Stimulated activated CD4-positive, alpha-beta T cell treated with anti-CD3 and anti-CD28 coated beads, Interleukin-1b, Interleukin-23, amount 100 ng/mL, for 1 hour (primary cell): ENCODE results near the gene CSGALNACT2.
"Not testable (repeated sequence)": the region's sequence is repeated elsewhere in the genome, so short reads cannot be mapped to it uniquely, and the experiment has no call there.

Experiments used
- DNase-seq, 2 donors: peaks; one replicate each; pipeline ENCODE4 v3.0.0-alpha.2; 2020; ENCODE audit warnings: low read depth in 2 of 2

Gene CSGALNACT2

DNA sequence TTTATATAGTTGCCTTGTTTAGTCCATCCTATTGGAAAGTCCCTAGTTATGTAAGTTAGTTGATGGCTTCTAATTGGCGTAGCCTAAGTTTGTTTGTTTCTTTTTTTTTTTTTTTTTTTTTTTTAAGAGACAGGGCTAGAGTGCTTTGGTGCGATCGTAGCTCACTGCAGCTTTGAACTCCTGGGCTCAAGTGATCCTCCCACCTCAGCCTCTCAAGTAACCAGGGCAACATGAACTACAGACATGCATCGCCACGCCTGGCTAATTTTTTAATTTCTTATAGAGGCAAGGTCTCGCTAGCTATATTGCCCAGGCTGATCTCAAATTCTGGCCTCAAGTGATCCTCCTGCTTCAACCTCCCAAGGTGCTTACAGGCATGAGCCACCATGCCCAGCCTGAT is 7.1 kb downstream of the CSGALNACT2 start:
- no peak for DNase-seq

DNA sequence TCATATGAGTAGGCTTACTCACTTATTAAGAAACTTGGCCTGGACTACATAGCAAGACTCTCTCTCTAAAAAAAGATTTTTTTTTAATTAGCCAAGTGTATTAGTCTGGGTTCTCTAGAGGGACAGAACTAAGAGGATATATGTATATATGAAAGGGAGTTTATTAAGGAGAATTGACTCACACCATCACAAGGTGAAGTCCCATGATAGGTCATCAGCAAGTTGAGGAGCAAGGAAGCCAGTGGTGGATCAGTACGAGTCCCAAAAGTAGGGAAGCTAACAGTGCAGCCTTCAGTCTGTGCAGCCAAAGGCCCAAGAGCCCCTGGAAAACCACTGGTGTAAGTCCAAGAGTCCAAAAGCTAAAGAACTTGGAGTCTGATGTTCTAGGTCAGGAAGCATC is 7.7 kb downstream of the CSGALNACT2 start:
- DNase-seq = not testable (repeated sequence)

DNA sequence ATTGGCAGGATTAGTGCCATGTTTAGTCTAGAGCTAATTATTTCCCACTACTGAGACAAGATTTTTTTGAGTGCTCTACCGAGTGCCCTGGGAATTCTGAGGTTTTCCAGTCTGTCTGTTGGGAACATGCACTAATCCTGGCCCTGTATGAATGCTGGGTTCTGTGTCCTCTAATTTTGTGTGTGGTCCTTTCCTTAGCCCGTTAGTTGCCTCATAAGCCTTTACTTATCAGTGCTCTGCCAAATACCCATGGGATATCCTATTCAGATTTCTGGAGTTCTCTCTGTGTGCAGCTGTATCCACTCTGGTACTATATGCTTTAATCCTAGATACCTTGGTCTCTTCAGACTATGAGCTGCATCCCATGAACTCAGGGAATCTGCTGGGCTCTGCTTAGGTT is 13.1 kb downstream of the CSGALNACT2 start:
- DNase-seq = no peak

DNA sequence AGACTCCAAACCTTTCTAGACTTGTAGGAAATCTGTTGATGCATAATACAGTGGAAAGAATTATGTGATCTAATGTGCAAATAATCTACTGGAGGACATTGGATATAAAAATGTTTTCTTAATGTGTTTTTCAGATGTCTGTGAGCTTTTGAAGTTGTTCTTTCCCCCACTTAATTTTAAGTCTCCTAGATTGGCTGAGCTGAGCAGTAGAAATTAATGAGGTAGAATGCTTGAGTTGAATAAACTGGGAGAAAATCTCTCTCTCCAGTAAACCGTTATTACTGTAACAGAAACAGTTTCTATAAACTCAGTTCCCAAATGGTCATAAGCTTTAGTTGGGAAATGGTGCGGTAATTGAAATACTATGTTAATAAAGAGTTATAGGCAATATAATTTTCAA is 15.7 kb downstream of the CSGALNACT2 start:
- DNase-seq = no peak

DNA sequence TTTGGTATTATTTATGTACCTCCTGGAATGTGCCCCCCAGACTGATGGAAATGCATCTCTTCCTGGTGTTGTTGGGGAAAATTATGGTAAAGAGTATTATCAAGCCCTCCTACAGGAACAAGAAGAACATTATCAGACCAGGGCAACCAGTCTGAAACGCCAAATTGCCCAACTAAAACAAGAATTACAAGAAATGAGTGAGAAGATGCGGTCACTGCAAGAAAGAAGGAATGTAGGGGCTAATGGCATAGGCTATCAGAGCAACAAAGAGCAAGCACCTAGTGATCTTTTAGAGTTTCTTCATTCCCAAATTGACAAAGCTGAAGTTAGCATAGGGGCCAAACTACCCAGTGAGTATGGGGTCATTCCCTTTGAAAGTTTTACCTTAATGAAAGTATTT is 17.0 kb downstream of the CSGALNACT2 start:
- no peak for DNase-seq

DNA sequence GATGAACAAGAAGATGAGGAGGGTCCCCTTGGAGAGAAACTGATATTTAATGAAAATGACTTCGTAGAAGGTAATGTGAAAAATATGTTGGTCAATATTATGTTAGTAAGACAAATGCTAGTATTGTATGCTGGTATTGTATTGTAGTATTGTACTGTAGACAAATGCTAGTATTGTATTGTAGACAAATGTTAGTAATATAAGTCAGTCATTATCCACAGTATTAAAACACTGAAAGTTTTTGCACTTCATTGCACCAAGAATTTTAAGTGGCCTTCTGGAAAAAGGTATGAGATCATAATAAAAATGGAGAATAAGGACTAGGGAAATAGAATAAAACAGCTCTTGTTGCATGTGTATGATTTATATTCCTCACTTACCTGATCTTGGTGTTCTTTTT is 17.5 kb downstream of the CSGALNACT2 start:
- DNase-seq = no peak

DNA sequence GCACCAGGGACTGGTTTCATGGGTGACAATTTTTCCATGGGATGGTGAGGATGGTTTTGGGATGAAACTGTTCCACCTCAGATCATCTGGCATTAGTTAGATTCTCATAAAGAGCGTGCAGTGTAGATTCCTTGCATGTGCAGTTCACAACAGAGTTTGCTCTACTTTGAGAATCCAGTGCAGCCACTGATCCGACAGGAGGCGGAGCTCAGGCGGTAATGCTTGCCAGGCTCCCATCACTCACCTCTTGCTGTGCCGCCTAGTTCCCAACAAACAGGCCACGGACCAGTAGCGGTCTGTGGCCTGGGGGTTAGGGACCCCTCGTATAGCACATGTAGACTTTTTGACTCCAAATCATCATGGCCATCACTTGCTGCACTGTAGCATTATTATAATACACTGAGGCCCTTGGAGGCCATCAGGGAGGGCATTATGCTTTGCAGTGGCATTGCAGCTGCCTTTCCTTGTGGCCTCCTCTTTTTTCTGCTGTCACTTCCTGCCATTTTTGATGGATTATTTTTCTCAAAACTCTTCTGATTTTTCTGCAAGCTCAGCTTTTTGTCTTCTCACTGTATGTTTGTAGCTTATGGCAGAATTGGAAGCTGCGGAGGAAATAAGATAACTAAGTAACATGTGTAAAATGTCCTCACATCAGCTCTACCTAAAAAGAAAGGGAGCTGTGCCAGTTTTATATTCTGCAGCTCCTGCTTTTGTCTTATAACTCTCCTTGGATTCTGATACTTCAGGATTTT is 18.5 kb downstream of the CSGALNACT2 start:
- no peak for DNase-seq

DNA sequence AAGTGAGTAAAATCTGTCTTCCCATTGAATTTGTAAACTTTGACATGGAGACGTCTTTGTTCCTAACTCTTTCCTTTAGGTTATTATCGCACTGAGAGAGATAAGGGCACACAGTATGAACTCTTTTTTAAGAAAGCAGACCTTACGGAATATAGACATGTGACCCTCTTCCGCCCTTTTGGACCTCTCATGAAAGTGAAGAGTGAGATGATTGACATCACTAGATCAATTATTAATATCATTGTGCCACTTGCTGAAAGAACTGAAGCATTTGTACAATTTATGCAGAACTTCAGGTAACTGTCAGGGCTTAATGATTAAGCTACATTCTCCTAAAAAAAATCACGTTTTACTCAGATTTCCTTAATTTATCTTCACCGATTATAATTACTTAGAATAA is 20.4 kb downstream of the CSGALNACT2 start:
- no peak for DNase-seq

DNA sequence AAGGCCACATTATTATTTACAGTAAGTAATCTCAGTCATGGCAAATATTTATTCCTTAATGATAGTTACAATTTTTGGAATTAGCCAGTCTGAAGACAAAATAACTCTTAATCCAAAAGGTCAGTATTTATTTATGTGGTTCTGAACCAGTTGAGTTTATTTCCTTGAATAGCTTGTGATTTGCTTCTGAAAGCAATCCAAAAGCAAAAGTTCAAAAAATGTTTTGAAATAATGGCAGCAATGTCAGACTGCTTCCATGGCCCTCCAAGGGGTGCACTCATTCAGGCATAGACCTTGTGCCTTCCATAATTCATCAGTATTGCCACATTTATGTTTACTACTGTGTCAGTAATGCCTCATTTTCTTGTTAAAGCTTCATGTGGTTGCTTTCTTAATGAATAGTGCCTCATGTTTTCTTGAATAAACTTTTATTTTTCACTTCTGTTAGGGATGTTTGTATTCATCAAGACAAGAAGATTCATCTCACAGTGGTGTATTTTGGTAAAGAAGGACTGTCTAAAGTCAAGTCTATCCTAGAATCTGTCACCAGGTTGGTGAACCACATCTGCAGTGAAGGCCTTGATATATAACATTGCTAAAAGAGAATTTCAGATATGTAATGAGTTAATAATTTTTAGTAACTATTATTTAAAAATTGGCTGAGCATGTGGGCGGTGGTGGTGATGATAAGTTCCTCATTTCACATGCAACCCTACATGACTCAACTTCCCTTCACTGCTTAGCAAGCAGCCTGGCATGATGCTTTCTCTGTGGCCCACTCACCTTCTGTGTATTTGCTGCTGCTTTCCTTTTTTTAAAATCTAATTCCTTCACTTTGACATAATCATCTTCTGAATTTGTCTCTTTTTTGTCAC is 22.0 kb downstream of the CSGALNACT2 start:
- DNase-seq = no peak

DNA sequence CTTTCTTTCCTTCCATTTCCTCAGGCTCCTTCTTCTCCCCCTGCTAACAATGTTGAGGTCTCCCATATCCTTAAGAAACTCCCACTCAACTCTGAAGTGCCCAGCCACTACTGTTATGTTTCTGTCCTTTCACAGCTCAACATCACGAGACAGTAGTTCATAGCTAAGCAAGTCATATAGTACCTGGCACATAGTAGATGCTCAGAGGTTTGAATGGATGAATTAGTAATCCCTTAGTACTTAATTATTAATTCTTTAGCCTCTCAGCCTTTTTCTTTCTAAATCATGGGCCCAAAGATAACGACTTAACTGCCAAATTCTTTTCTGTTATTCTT is 22.6 kb downstream of the CSGALNACT2 start:
- no peak for DNase-seq

DNA sequence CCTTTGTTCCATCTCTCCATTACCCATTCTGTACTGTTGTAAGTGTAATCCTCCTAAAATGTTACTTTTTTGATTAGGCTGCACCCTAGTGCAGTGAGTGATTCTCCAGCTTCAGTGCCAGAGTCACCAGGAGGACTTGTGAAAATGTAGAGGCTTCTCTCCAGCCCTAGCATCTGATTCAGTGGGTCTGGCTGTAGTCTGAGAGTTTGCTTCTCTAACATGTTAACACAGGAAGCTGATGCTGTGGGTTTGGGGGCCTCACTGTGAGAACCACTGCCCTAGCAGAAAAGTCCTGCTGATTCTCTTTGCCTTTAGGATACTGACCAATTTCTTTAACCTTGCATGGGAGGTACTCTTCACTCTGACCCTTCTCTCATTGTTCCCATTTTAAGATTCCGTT is 24.4 kb downstream of the CSGALNACT2 start:
- no peak for DNase-seq

DNA sequence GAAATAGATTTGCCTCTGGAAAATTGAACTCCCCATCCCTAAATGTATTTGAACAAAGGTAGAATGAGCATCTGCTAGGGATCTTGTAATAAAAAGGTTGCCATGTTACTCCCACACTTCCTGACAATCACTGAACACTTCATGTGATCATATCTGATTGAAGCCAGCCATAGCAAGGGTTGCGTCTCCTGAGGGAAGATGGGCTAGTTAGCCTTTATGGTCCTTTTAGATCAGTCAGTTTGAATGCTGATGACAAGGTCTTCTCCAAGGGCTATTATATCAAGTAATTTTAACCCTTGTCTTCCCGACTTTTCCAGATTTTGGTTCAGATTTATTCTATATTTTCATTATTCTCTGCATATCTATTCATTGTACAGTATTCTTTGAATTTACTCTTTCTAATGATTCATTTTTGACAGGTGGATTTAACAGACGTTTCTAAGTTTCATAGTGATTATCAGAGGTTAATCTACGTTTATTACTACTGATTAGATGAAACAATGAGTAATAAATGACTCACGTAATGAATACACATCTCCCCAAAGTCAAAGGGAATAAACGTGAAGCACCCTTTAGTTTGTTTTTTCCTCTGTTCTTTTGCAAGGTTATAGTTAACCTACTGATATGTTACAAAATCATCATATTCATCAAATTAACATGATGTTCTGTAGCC is 28.1 kb downstream of the CSGALNACT2 start:
- no peak for DNase-seq

DNA sequence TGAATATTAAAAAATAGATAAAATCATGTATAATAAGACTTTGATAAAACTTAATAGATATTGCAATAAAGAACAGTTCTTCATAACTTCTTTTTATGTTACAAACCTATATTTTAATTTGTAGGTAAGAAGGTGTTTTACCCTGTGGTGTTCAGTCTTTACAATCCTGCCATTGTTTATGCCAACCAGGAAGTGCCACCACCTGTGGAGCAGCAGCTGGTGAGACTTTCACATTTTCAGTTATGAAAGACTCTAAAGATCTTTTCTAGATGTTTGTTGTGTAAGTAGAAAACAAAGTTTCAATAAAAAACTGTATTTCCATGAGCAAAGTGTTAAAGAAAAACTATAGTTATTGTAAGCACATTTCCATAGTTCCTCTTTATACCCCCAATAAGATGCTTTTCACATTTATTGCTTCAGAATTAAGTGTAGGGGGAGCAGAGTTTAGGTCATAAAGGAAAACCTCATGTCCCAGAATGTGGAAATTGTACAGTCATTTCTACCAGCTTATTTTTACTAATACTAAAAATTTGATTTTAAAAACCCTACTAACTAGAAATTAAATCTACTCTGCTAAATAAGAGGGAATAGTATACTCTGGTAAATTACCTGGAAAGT is 28.7 kb downstream of the CSGALNACT2 start:
- DNase-seq = no peak

DNA sequence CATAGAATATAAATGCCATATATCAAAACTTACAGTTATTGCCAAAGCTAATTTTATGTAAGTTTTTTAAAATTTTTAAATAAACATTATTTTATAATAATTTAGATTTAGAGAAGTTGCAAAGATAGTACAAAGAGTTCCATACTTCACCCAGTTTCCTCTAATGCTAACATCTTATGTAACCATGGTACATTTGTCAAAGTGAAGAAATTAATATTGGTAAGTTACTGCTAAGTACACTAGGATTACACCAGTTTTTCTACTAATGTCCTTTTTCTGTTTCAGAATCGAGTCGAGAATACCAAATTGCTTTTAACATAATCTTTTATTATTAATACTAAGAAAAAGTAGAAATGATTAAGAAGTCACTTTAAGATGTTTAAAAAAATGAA is 29.2 kb downstream of the CSGALNACT2 start:
- no peak for DNase-seq

DNA sequence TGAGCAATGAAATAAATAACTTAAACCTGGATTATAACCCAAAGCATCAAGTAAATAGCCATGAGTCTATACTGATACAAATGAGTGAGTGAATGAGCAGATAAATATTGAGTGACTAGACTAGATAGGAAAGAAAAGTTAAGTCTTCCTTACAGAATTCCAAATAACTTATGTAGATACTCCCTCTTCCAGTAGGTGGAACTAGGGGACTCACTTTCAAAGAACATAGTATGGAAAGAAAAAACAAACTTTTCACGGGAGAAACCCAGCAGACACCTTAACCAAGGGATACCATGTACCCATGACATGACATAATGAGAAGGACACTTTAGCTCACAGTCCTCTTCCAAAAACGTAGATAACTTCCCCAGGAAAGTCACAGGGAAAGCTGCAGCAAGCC is 32.2 kb downstream of the CSGALNACT2 start:
- no peak for DNase-seq

DNA sequence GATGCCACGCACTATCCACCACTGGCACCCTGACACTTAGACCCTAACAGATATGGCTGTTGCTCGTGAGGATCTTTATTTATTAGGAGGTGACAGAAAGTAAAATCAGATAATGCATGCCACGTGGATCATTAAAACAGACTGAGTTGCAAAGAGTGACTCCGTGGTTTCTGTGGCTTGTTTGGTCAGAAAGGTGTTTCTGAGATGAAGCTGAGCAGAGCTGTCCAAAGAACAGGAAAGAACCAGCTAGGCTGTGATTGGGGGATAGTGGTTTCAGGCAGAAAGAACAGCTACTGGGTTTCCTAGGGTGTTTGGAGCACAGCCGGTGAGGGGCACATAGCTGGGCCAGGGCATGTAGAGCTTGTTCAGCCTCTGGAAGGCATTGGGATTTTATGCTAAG is 34.4 kb downstream of the CSGALNACT2 start:
- no peak for DNase-seq

DNA sequence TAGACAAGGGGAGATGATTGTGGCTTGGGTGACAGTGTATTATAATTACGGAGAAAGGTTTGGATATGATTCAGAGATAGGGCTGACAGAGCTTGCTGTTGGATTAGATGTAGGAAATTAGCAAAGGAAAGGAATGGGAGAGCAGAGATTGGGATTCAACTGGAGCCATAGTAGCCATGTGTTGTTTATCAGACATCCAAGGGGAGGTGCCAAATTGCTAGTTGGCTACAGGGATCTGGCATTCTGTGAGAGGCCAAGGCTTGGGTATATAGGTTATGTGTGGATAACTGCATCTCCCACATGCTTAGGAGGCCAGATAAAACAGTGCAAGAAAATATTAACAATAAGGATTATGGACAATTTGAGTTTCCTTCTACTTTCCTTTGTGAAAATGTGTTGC is 34.9 kb downstream of the CSGALNACT2 start:
- DNase-seq = no peak

DNA sequence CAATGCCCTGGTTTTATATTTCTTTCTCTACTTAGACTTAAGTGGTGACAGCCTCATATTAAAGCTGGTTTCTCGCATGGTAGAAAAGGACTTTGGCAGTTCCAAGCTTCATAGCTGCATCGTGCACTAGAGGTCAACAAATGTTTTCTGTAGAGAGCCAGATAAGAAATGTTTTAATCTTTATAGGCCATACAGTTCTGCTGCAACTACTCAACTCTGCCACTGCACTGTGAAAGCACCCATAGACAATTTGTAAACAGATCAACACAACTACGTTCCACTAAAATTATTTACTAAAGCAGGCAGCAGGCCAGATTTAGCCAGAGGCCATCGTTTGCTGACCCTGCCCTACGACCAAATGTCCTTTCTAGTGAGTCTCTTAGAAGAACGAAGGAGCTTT is 36.7 kb downstream of the CSGALNACT2 start:
- no peak for DNase-seq

DNA sequence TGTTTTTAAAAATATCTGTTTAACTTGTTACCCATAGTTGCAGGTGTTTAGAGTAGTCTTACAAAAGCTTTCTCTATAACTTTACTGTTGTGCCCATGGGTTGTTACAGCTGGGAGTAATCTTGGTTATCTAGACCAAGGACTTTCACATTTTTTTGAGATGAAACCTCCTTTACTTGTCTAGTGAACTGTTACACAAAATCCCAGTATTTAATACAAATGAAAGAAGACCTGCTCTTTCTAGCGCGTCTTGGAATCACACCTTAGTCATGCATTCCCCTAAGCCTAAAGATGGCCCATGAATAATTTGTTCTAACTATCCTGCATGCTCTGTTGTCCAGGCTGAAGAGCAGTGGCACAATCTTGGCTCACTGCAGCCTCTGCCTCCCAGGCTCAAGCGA is 38.0 kb downstream of the CSGALNACT2 start:
- DNase-seq = no peak

DNA sequence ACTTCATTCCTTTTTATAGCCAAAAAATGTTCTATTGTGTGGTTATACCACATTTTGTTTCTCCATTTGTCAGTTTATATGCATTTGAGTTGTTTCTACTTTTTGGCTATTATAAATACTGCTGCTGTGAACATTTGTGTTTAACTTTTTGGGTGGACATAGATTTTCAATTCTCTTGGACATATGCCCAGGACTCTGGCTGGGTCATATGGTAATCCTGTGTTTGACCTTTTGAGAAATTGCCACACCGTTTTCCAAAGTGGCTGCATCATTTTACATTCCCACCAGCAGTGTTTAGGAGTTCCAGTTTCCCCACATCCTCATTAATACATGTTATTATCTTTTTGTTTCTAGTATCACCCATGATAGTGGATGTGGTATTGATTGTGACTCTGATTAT is 39.4 kb downstream of the CSGALNACT2 start:
- DNase-seq = no peak

DNA sequence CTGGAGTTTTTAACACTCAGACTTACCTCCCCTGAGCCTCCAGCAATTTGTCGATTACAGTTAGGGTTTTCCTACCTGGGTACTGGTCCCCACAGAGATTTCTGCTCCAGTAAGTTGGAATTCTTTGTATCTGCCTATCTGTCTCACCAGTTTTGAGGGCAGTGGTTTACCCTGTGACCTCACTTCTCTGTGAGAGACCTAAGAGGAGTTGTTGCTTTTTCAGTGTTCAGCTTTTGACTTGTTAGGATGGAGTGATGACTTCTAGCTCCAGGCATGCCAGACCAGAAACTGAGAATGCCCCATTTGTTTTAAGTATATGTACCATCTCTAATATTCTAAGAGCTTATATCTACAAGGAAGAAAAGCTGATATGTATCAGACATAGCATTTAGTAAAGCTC is 42.9 kb downstream of the CSGALNACT2 start:
- DNase-seq = no peak

DNA sequence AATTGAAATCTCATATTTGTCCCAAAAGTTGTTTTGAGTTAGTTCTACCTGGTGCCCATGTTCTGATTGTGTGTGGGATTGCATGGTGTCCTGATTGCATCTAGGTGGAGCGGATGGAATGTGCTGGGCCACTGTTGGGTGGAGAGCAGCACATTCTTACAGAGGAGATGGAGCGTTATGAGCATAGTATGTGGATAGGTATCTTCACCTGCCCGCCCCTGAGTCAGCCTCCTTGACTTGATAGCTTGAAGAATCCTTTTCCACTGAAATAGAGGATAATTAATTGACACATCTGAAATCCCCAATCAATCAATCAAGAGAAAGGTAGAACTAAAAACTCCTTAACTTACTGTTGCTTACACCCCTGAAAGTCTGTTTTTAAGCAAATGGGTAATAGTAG is 45.5 kb downstream of the CSGALNACT2 start:
- DNase-seq = not testable (repeated sequence)
